Stimulated activated CD4-positive, alpha-beta T cell treated with anti-CD3 and anti-CD28 coated beads, TNF-alpha, amount 100 ng/mL, for 48 hours (primary cell): Measurements from ENCODE around the gene CTRB1.
A peak's percentile ranks its signal among the peaks of the same experiment; 100 is the strongest.

Experiments used
- DNase-seq, 3 donors: peaks; one replicate each; pipeline ENCODE4 v3.0.0-alpha.2; 2020; ENCODE audit warnings: low read depth in 3 of 3

Gene CTRB1

DNA sequence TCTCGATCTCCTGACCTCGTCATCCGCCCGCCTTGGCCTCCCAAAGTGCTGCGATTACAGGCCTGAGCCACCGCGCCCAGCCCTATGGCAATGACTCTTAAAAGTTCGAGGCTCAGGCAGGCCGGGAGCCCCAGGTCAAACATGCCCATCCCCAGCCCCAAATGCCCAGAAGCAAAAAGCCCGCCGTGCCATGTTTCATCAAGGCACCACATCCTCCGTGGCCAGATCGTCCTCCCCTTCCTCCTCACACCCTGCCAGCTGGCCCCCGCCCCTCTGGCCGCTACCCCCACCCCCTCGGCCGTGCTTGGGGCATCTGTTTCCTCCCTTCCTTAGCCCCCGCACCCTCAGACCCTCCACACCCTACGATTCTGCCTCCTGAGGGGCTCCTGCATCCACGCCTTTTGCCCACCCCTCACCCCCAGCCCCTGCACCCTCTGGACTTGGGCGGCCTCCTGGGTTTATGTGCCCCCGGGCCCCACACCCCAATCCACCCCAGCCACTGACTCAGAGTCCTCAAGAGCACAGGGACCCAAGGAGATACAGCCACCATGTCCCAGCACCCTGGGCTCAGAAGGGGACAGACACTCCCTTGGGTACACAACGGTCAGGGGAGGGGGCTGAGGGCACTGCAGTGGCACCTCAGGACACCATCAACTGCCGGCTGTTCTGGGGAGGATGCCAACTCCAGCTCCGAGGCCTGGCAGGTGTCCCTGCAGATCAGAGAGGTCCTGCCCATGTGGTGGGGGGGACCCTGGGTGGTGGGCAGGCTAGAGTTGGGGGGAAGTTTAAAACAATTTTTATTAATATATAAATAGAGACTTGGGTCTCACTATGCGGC, 7.1 kb downstream of the CTRB1 start:
- no peak for DNase-seq

DNA sequence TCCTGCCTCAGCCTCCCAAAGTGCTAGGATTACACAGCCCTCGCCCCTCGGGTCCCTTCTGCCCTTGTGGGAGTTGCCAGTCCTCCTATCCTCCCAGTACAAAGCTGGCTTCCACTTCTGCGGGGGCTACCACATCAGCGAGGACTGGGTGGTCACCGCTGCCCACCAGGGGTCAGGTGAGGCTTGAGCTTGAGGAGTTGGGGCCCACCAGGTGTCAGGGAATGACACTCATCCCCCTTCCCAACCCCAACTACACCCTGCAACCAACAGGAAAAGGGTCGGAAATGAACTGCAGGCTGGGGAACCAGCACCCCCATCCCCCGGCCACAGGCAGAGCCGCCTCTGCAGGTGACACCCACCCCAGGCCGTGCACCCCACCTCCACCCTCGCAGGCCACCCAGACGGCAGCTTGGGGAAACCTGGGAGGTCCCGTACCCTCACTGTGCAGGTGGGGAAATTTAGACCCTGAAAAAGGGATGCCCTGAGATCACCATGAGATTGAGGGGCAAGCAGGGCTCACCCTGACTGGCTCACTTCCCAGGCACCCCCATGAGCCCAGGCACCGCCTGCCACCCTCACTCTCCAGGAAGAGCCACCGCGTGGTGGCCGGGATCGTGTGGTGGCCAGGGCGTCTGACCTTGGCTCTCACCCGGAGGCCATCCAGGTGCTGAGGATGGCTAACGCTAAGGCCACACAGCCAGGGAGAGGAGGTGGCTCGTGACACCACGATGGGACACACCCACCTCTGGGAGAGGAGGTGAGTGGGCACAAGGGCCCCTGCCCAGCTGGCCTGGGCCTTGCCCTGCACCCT, 8.0 kb downstream of the CTRB1 start:
- no peak for DNase-seq

- DNase-seq, result no peak
These were observed 8.8 kb downstream of the CTRB1 start for GRCh38 chr16:75227361-75228142.

DNA sequence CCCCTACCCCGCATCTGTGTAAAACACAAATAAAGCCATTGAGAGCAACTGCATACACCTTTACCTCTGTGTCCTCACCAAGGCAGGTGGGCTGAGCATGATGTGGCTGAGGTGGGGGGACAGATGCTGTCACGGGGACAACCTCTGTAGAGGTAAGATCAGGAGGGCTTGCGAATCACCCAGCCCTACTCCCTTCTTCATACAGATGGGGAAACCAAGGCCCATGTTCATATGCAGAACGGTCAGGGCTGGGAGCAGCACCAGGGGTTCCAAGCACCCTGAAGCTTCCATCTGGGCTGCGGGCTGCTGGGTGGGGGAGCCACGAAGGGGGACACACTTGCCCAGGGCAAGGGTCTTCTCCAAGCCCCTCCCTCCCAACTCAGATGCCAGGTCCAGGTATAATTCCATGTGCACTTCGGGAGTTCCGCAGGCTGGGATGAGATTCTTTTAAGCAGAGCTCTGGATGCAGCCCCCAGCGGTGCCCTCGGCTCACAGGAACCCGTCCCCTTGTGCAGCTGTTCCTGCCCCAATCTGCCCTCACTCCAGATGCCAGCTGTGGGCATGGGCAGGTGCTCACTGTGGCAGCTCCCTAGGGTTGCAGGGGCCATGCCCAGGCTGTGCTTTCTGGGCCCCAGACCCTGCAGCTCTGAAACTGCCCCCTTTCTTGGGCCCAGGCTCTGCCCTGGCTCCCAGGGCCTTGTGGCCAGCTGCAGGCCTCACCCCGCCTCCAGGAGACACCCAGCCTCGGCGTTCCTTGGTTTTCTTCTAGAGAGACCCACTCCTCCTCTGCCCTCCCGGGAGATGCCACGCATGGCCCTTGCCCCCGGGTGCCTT, 9.6 kb downstream of the CTRB1 start:
- no peak for DNase-seq

GRCh38 chr16:75229172-75230031, 10.6 kb downstream of the CTRB1 start:
- no peak for DNase-seq

- DNase-seq, result no peak
These were observed 11.8 kb downstream of the CTRB1 start for GRCh38 chr16:75230471-75231110.

DNA sequence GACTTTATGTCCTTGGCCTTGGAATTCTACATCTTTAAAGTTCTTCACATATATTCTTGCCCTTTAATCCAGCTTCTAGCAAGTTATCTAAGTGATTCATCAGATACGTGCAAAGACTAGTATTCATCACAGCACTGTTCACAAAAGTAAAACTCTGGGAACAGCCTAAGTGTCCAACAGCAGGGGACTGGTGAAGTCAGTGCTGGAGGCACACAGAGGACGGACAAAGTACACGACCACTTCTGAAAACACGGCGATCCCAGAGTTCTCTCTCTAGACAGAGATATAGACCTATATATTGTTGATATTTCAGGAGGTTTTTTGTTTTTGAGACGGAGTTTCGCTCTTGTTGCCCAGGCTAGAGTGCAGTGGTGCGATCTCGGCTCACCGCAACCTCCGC, 12.8 kb downstream of the CTRB1 start:
- DNase-seq, result no peak

GRCh38 chr16:75233611-75233938, 14.8 kb downstream of the CTRB1 start:
- DNase-seq, result no peak

GRCh38 chr16:75234856-75235696, 16.3 kb downstream of the CTRB1 start:
- no peak for DNase-seq

GRCh38 chr16:75235721-75236193, 17.0 kb downstream of the CTRB1 start:
- no peak for DNase-seq

- DNase-seq, result peak in 1 of 3 donors; percentile 19
These were observed 17.4 kb downstream of the CTRB1 start for GRCh38 chr16:75236232-75236631.

- DNase-seq, result no peak
These were observed 18.1 kb downstream of the CTRB1 start for GRCh38 chr16:75236736-75237397.

DNA sequence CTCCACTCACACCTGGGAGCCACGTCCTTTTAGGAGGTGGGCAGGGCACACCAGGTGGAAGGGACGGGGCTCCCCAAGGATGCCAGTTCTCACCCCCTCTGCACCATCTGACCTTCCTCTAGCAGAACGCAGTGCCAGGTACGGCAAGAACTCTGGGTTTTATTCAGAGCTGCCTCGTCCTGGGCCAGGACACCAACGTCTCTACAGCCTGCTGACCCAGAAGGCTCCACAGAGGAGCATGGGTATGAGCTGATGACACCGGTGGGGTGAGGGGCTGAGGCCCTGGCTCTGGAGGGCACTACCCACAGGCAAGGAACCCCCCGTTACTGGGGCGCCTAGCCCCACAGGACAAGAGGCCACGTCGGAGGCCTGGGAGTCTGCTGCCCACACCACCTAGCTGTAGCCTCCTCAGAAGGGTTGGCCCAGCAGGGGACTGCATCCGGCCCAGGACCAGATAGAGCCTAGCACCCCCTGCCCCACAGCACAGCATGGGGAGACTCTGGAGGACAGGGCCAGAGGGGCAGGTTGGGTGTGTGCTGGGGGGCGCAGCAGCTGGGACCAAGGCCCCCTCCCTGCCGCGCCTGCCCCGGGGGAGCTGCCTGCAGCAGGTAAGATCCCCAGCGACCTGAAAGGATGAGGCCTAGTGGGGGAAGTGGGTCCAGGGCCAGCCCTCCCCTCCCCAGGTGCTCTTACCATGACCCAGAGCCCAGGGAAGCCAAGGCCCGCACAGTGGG, 18.8 kb downstream of the CTRB1 start:
- no peak for DNase-seq

GRCh38 chr16:75238132-75238852, 19.5 kb downstream of the CTRB1 start:
- no peak for DNase-seq

DNA sequence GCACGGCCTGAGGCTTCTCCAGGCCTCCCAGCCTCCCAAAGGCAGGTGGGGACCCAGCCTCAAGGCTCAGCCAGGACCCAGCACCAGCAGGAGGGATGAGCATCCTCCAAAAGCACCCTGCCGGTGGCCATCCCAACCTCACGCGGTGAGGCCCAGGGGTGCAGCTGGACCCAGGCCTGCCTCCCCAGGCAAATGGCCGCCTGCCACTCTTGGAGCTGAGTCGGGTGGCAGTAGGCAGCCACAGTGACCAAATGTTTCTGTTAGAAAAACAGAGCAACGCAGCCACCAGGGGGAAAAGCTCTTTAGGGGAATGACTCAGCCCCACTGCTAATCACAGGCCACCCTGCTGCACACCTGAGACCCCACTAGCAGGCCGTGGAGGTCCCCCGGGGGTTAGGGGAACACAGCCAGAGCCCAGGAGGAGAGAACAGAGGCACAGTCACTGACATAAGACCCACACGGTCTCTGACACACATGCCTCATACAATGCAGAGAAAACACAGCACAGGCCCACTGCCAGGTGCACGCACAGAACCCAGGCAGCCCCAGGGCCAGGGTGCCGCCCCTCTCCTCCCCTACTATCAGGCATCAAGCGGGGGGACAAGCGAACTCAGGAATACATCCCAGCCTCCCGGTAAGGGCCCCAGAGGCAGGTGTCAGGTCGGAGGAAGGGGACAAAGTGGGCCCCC, 20.2 kb downstream of the CTRB1 start:
- DNase-seq, result no peak

GRCh38 chr16:75239542-75240122, 20.8 kb downstream of the CTRB1 start:
- no peak for DNase-seq
